CD4-positive, alpha-beta T cell treated with Interleukin-2 at 100 ng/mL for 4 hours (primary cell): ENCODE data around the gene HAUS3.

ENCODE experiments used
- DNase-seq: peaks from one replicate; pipeline ENCODE4 v3.0.0-alpha.2; 2020; ENCODE audit warnings: low spot score

Gene HAUS3

GRCh38 chr4:2262145-2262943 is 20.4 kb upstream of the HAUS3 start:
- DNase-seq: peak; percentile 99

- DNase-seq: no peak
These were observed 19.9 kb upstream of the HAUS3 start, which contains the start of gene MXD4 for GRCh38 chr4:2261853-2262144. TSS of gene MXD4 (minus strand) at chr4:2262109. CDS start at chr4:2261980, 129 bp downstream.

GRCh38 chr4:2261110-2261852 is 19.4 kb upstream of the HAUS3 start:
- DNase-seq: peak; percentile 52

GRCh38 chr4:2260344-2261109 is 18.6 kb upstream of the HAUS3 start:
- no peak for DNase-seq

- DNase-seq: no peak
These were observed 17.8 kb upstream of the HAUS3 start for GRCh38 chr4:2259541-2260343.

- no peak for DNase-seq
These were observed 17.2 kb upstream of the HAUS3 start for GRCh38 chr4:2259036-2259540.

DNA sequence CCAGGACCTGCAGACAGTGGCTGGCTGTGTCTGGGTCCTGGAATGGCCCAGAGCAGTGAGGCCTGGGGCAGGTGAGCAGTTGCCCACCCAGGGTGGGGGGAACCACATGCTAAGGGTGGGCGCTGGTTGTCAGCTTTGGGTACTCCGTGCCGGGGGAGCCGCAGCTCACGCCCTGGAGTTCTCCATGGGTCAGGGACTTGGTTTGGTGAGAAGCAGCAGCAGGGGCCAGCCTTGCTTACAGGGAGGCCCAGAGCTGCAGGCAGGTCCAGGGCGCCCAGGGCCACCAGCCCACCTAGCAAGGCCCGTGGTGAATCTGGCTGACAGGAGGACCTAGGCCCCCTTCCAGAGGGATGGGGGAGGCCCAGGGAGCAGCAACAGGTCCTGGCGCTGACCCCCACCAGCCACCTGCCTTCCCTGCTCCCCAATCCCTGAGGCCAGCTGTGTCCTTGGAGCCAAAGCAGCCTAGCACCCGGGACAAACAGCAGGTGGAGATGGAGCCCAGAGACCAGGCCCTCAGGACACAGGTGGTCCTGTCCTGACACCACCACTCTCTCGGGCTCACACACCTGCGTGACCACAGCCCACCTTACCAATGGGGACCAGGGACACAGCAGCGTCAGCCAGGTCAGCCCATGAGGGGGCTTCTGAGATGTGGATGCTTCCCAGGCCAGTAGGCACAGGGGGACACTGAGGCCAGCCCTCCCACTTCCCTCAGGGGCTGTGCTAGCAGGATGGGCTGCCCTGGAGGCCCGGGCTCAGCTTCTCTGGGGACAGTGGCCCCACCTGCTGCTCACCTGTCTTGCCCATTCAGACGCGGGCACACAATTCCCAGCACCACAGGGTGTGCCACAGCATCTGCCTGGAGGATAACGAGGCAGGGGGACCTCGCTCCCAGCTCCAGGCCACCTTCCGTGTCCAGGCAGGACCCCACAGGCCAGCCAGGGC is 16.4 kb upstream of the HAUS3 start:
- no peak for DNase-seq

DNA sequence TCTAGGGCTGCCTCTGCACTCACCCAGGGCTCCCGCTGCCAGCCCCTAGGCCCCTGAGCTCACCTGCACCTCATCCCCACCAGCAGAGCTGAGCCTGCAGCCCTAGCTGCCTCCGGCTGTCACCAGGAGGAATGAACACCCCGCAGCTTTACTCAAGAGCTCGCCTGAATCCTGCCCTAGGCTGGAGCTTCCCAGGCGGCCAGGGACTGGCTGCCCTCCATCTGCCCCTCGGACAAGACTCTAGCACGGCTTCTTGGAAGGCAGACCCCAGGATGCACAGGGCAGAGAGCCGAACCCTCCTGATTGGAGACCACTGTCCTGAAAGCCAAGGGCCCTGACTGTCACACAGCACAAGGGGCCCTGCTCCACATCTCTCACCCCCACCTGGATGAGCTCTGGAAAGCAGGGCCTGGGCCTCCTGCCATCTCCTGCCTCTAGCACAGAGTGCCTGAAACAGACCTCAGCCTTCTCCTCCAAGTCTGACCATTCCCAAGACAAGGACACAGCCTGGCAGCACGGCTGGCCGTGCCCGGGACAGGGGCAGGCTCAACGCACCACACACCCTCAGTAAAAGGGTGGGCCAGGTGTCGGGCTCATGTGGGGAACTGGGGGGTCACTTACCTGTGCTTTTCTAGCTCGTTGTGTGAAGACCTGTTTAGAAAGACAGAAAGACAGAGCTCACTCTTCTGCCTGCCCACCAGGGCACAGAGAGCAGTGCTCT is 15.6 kb upstream of the HAUS3 start:
- no peak for DNase-seq

- no peak for DNase-seq
These were observed 14.9 kb upstream of the HAUS3 start for GRCh38 chr4:2256781-2257191.

DNA sequence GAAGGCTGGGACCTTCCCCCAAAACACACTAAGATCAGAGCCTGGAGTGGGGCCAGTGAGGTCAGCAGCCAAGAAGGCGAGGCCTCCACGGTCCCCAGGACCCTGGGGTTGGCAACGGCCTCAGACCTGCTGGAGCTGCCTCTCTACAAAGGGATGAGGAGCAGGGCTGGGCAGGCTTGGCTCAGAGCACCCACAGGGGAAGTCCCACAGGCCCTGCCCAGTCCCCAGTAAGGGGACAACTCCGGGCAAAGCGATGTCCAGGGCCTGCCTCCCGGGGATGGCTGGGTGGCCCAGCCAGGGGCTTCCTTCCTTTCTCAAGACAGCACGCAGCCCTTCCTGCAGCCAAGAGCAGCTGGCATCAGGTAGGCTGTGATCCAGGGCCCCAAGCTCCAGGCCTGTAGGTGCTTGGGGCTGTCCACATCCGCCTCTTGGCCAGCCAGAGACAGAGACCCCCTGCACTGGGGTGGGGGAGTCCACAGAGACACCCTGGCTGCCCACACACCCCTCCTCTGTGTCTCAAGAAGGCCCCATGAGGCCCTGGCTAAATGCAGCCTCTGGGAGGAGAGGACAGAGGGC is 14.3 kb upstream of the HAUS3 start:
- no peak for DNase-seq

- no peak for DNase-seq
These were observed 13.7 kb upstream of the HAUS3 start for GRCh38 chr4:2255501-2256155.

GRCh38 chr4:2254665-2255500 is 13.0 kb upstream of the HAUS3 start:
- DNase-seq: no peak

- no peak for DNase-seq
These were observed 11.5 kb upstream of the HAUS3 start for GRCh38 chr4:2253160-2254084.

GRCh38 chr4:2252530-2253091 is 10.7 kb upstream of the HAUS3 start:
- no peak for DNase-seq

- DNase-seq: no peak
These were observed 10.0 kb upstream of the HAUS3 start for GRCh38 chr4:2251795-2252529.
